OCI-LY3 (cell line): Measurements from ENCODE around the gene TMEM132D.

Experiments
- CTCF ChIP-seq: fragments of 200-600, 300-600 bp; sonication (generic); IDR thresholded peaks from 2 replicates; pipeline ENCODE4 v1.5.1; 2014; ENCODE audit warnings: antibody characterized with exemption, low read length, low read depth
- EZH2phosphoT487 ChIP-seq: fragments of 200-600 bp; shearing (Covaris generic); IDR thresholded peaks from 2 replicates; pipeline ENCODE4 v1.6.1; 2018; ENCODE audit warnings: antibody characterized with exemption, mixed run types, low read depth

- TF ChIP-seq CTCF (no peak), EZH2phosphoT487 (no peak)
Observed at GRCh38 chr12:129169928-129170327, 733.9 kb downstream of the TMEM132D start.
